HG02852 (cell line): ENCODE data around the gene MEDAG.

Source experiments
- ATAC-seq: cut with Tn5 transposase; IDR thresholded peaks from one replicate; pipeline ENCODE4 v1.9.1; 2021; ENCODE audit warnings: mild to moderate bottlenecking, moderate library complexity; ENCODE audit not compliant: unreplicated experiment

The MEDAG gene

DNA sequence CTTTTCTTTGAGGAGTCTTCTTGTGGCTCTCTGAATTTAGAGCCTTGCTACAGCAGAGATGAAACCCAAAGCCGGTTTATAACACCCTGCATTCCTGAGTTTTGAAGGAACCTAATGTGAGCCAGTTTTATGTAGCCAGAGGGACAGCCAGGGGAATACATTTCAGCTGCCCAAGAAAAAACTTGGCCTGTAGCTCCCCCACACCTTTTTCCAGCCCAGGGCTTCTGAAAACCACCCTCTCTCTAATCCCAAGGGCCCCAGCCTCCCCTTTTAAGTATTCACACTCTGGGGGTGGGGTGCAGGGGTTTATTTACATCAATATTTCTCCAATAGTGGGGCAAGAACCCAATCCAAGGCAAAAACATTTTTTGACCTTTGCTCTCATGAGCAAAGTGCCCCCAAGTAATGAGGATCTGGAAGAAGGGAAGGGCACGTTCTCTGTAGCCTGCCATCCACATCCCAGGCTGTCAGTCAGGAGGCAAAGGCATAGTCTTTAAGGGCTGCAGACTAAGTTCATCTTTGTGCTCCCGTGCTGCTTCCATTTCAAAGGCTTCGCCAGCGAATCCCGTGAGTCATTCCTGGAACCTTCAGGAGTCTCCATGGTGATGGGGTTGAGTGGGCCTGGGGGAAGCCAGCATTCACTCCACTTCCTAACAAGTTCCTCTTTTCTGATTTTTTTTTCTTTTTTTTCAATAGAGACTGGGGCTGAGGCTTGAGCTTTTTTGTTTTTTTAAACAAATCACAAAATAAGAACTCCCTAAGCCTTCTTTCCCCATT, 33.2 kb upstream of the MEDAG start:
- no peak for ATAC-seq

DNA sequence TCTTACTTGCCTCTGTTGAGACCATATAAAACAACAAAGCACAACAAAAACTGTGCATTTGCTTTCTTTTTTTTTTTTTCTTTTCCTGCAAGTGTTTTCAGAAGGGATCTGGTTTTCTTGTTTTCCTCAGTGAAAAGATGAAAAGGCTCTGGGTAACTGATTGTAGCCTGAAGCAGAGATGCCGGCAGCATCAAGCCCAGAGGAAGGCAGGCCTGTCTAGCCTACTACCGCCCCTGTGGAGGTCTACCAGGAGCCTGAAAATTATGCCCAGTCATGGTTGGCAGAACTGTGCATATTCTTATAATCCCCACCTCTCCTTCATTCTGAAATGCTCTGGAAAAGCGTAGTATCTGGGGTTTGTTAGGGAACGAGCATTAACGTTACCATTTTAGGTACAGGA, 32.6 kb upstream of the MEDAG start:
- no peak for ATAC-seq

DNA sequence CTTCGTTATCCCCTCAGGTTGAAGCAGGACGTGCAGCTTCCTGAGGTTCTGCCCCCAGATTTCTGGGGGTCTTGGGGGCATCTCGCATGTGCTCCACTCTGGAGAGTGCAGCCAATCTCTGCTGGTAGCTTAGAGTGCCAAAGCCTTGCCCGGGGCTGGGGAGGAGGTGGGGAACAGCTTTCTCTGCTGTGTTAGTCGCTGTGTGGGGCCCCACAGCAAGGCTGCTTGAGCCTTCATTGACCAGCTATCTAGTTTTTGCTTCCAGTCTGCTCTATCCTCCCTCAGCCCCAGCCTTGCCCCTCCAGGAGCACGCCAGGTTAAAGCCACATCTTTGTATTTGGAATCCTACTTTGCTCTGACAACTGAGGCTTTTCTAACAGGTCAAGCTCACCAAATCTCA, 32.0 kb upstream of the MEDAG start:
- ATAC-seq, result no peak

DNA sequence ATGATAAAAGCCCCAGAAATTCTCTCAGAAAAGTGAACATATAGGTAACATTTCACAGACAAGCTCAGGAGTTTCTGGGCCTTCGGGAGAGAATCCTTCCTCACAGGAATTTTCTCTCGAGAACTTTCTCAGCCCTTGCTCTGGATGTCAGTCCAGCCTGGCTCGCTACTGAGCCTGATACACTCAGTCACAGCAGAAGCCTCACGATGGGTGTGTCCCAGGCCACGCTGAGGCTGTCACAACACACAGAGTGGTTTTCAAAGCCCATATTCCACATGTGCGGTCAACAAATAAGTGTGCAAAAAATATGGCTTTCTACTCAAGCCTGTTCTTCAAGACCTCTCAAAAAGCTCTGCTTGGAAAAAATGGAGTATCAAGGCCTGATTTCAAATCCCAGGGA, 31.5 kb upstream of the MEDAG start:
- no peak for ATAC-seq

DNA sequence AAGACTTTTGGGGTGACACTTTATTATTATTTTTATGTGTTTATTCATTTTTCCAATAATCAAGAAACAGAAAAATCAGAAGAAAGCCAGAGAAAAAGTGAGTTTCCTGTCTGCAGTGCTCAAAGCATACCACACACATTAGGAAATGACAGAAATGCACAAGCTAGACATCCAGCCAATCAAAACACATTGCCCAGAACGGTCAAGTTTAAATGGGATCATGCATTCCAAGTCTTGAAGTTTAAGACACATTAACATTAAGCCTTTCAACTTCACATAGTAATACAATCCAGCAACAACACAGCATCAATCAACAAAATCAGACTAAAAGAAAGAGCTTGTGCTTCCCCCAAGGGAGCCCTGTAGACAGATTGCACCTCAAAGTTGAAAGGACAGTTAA, 28.7 kb upstream of the MEDAG start:
- no peak for ATAC-seq

DNA sequence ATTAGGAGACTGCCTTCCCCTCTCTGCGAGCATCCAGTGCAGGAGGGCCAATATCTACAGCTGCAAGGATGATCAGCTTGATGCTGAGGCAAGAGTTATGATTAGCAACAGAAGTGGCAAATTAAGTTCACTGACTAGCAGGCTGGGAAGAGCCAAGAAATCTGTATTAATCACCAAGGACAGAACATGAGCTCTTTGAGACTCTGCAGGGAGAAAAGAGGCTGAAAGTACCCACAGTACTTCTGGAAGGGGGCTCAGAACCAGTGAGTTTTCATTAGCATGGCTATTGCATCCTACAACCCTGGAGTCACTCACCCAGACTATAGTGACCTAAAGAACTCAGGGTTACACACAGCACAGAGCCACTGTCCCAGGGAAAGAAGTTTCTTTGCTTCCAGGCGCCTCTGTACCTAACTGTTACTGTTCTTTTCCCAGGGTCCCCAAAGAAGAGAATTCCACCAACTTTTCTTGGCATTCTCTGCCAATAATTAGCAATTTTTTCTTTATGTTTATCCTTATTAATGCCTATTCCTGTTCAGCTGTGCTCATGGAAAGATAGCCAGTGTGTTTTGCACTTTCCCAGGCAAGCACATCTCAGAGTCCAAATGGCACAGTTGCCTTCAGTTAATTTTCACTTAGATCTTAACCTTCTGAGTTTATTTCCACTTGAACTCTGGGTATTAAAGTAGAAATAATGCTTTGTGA, 25.8 kb upstream of the MEDAG start:
- ATAC-seq, result no peak

DNA sequence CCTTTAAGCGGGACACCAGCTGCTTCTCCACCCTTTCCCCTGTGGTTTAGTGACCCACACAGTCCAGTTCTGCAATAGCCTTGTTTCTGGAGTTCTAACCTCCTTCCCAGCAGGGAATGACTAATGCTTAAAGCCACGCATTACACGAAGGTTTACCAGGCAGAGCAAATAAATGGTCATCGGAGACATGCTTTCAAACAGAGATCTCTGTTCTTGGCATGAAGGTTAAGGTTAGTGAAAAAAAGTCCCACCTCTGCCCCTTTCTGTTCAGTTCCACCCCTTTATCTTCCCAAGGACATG, 25.3 kb upstream of the MEDAG start:
- ATAC-seq, result no peak

DNA sequence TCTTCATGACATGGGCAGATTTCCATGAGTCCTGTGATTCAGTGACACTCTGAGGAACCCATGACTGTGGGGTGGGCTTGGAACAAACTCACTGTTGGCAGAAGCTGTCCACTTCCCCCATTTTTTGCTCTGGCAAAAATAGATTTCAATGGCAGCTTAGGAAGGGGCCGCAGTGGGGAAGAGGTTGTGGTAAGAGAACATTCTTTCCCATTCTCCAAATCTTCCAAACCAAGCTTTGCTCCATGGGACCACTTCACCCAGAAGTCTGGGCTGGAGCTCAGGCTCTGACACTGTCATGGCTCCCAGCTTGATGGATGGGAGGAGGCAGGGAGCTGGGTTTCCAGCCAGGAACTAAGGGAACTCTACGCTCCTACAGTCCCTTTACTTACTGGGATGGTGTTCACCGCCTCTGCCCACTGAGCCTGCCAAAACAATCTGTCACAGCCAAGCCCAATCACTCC, 24.9 kb upstream of the MEDAG start:
- ATAC-seq, result no peak

DNA sequence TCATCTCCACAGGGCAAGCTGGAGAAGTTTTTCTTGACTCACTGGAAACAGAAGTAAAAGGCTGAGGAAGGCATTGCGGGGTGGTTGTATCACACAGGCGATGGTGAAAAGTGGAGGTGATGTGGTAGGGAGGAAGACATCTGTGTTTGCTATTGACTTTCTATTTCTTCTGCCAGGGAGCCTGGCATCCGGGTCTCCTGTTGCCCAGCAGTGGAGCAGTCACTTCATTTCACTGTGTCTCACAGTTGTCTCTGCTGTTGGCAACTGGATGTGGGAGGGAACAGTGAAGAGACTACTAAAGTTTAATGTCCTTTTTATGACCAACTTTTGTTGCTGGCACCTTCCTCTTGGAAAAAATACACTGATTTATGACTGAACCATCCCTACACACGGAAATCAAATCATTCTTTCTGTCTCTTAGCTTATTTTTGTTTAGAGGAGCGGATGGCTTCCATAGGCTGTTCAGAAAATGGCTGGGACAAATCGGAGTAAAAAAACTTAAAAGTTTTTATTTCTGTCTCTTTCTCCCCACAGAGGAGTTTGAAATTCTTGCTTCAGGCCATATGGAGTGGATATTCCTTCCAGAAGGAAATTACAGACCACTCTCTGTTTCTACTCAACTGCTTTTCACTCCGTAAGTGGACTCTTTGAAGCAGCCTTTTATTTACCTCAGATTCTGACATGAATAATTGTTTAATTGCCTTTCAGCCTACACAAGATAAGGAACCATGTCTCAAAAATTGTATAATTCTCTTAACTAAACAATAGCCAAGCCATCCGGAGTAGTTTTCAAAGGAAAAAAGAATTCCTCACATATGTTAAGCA, 23.8 kb upstream of the MEDAG start:
- no peak for ATAC-seq

DNA sequence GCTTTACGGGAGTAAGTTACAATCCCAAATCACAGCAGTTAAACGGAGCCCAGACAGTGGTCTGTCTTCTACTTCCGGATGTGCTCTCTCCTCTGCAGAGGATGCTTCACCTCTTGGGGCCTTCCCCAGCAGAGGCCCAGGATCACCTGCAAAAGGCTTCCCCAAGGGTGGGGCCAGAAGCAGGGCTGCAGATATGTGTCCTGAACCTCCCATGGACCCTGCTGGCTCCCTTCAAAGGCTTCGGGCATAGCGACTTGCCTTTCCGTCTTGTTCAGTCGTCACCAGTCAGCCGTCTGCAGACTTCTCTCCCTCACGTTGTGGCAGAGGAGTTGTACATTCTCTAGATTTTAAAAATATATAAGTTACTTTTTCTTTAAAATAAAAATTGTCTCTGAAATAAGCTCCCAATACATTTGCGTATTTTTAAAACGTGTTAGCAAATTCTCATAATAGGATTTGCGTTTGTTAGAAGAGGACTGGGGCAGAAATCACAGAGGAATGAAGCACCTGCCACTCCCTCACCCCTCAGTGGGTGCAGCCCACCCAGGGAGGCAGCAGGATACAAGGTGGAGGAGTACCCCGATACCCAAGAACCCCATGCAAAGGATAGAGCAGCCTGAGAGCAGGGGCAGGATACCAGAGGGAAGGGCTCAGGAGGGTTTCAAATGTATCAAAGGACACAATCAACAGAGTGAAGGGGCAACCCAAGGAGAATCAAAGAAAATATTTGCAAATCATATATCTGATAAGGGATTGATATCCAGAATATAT, 22.9 kb upstream of the MEDAG start:
- ATAC-seq, result no peak

DNA sequence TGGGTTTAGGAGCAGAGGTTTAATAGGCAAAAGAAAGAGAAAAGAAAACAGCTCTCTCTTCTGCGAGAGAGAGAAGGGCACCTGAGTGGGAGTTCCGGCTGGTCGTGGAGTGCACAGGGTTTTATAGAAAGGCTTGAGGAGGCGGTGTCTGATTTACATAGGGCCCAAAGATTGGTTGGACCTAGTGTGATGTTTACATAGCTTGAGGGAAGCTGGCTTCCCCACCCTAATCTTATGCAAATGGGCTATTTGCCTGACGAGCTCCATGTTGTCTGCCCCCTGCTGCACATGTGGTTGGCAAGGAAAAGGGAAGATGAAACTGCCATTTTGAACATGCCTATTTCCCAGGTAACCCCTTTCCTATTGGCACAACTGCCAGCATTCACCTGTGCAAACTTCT, 21.5 kb upstream of the MEDAG start:
- ATAC-seq, result no peak

DNA sequence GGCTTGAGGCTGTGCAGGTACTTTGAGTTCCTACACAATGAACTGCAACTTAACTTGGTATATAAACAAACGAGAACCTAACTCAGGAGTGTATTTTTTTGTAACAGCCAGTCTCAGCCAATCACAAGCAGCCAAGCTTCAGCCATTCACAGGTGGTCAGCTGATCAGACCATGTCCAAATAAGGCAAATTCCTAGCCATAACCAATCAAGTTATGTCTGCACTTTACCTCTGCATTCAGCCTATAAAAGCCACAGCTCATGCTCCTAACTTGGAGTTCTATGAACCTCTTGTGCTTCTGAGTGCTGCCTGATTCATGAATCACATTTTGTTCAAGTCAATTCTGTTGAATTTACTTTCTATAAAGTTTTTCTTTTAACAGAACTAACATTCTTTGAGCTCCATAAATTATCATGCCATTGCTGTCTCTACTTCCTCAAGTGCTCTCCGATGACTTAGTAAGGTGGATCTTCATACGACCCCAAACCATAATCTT, 16.8 kb upstream of the MEDAG start:
- ATAC-seq, result no peak

DNA sequence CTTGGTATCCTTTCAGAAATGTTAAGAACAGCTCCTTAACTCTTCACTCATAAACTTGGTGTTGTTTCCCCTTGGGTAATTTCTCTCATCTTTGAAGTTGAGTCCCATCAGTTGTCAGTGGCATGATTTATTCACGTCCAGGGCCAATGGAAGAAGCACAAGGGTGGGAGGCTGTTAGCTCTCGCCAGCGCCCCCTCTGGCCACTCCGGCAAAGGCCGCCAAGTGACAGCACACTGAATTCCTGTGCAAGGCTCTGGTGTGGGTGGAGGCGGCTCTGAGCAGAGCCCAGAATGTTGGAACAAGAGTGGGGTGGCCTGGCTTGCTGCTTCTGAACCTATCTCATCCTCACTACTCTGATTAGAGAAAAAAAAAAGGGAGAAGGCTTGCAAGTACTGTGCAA, 13.1 kb upstream of the MEDAG start:
- no peak for ATAC-seq

DNA sequence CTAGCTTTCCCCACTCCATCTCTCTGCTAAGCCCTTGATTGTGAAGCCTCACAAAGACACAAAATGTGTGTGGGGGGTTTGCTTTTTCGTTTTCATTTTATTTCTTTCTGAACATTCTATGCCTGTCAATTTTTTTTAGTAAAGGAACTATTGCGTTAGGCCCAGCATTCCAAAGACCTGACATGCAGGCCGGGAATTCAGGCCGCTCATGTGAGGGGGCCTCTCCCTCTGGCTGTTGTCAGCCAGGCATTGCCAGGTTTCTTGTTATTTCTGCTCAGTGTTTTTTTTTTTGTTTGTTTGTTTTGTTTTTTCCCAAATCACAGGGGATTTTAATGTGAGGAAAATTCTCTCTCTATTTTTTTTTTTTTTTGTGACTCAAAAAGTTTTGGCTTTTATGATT, 10.3 kb upstream of the MEDAG start:
- ATAC-seq, result no peak

DNA sequence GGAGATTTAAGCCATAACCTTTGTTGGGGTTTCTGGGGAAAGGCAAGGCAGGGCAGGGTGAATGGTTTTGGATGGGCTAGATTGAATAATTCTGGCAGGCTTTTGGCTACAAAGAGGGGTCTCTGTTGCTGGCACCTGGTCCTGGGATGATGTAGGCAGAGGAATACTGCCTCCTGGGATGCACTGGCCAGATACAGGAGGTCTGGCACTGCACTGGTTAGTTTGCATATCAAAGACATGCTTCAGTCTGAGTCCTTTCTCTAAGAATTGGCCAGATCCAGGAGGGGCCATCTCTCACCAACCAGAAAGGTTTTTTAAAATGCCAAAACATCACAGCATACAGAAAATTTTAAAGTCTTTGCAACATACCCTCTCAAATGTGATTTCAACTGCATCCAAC, 8.0 kb upstream of the MEDAG start:
- ATAC-seq, result no peak

DNA sequence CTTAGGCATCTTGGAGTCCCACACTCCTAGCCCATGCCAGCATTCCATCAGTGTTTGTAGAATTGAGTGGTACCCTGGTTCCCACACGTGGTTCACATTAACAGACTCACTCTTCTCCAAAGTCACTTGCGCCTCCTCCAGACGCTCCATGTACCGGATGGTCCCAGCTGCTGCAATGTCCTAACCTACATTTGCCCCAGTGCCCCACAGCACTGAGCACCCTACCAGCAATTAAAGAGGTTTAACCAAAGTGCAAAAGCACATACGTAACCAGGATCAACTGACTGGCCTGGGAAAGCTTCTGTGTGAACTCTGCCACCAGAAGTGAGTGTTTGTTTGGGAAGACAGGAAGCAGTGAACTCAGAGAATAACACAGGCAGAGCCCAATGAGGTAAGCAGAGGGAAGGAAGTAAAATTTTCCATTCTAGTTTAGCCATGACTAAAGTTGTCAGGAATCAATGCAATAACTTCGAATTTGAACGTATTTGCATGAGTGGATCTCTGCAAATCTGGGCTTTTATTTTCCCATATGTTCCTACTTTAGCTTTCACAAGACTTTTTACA, 7.3 kb upstream of the MEDAG start:
- no peak for ATAC-seq

DNA sequence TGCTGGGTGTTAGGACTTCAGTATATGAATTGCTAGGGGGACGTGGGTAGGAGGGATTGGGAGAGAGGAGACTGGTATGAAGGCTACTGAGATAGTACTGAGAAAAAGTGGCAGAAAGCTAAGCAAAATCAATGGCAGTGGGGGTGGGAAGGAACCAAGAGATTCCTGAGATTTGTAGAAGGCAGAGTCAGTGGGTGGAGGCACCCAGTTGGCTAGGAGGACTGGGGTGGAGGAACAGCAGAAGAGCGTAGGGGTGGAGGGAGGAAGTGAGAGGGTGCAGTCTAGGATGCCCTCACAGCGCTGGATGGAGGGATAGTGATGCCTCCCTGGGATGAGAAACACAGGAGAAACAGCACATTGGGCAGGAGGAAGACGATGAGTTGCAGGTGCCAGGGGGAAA, 5.6 kb upstream of the MEDAG start:
- no peak for ATAC-seq

DNA sequence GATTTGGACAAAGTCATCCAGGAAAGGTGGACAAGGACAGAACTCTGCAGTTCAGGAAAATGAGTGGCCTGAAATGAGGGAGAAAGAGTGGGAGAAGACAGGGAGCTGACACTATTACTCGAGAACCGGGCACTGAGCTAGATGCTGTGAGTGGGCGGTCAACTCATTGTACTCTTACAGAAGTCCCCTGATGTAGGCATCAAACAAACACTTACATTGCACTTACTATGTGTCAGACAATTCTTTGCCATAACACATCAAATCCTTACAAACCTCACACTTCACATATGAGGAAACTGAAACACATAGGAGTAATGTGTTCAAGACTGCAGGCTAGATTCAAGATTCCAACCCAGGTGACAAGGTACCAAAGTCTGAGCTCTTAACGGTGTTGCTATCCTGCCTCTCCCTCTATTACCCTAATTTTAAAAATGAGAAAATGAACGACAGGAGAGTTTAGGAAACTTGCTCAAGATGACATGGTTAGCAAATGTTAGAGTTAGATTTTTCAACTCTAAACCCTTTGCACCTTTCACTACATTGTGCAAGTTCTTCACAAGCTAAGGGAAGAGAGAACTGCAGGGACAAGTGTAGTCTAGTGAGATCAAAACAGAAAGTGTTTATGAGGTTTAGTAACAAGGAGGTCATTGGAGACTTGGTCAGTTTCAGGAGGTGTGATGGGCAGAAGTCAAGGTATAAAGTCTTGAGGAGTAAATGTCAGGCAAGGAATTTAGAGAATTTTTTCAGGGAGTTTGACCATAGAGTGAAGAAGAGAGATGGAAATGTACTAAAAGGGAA, 4.9 kb upstream of the MEDAG start:
- ATAC-seq, result no peak

DNA sequence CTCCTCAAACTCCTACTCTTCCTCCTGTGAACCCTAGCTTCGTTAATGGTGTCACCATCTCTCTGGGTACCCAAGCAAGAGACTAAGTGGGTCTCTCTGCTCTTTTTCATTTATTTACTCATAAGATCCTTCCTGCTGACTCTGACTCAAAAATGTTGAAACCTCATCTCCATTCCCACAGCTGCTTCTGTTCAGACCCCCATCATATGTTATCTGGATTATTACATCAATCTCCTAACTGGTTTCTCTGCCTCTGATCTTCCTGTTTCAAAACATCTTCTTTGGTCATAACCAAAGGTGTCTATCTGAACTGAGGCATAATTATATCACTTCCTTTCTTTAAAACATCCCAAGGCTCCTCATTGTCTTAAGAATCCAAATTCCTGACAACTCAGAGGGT, 2.0 kb upstream of the MEDAG start:
- ATAC-seq, result no peak
